G401.6 (cell line): ENCODE results near the gene PIP5K1B.

Experiments used
- FAIRE-seq: peaks from 2 replicates; lab custom pipeline; 2012; peaks lifted over from hg19 to GRCh38; lab: Jason Lieb, UNC

Gene PIP5K1B

DNA sequence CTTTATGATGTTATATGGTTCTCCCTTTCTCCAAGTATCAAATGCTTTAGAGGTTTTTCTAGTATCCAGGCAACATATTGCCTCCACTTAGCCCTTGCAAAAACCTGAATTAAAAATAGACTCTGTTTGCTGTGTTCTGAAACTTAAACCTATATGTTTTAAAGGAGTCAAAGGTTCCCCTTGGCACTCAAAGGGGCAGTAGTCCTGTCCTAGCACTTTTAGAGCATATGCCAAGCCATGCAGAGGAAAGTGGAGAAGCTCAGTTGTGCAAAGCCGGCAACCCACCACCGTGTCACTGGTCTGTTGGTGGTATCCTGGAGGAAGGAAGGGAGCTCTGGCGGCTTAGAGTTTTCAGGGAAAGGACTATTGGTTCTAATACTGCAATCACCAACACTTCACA lies 154.3 kb downstream of the PIP5K1B start:
- no peak for FAIRE-seq

DNA sequence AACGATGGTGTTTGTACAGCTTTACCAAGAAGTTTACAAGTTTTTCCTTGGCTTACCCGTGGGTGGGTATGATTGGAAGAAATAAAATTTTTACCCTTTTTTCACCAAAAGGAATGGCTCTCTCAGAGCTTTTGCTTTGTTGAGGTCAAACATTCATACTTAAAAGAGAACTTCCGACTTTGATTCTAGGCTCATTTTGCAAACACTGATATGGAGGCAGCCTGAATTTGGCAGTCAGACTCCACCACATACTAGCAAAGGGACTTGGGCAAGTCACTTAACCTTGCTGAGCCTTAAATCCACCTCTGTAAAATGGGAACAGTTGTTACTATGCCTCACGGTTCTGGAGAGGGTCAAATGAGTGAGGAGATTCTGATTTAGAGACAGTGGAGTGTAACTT lies 155.4 kb downstream of the PIP5K1B start:
- FAIRE-seq: no peak

GRCh38 chr9:68861436-68861835 lies 156.4 kb downstream of the PIP5K1B start:
- no peak for FAIRE-seq

DNA sequence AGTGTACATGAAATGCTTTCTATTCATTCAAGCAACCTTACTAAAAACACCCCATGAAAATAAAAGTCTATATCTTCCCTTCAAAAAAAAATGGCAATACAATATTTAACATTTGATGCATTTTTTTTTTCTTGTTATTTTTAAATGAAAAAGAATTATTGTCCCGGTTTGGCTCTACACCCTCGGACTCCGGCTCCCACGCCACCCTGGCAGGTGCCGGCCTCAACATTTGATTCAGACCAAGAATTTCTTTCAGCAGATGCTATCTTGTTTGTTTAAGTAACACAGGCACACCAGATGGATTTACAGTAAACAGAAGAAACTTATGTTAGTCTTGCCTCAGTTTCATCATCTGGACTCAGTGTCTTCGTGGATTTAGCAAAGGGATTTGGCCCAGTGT lies 162.0 kb downstream of the PIP5K1B start:
- FAIRE-seq: no peak

- FAIRE-seq: no peak
These were observed 164.0 kb downstream of the PIP5K1B start for GRCh38 chr9:68869022-68869421.

DNA sequence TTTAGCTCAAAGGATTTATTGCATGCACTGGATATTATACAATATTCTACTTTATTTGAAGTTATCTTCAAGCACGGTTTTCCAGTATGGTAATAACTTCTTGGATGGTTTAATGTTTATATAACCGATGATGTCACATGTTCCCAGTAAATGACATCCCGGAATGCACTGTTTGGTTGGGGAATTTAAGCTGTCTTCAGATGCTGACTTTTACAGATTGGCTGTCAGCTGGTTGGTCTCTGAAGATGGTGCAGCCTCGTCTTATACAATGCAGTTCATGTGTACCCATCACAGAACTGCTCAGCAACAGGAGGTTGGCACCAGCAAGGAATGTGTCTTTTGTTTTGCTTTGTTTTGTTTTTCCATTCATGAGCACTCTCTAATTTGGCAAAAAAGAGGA lies 165.0 kb downstream of the PIP5K1B start:
- FAIRE-seq: no peak

DNA sequence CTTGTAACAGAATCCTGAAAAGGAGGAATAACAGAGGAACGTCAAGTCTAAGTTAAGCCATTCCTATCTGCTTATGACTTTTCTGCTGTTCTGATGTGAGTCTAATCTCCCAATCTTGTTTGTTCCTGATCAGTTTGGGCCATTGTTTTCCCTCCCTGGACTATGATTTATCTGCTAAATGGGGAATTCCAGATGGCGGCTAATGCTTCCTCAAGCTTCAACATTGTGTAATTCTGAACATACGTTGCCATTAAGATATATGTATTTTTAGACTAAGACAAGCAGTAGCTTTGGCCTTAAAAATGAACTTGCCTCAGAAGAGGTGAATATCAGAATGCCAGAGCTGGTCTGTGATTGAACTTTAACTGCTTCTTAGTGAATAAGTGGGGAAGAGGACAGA lies 166.2 kb downstream of the PIP5K1B start:
- no peak for FAIRE-seq

DNA sequence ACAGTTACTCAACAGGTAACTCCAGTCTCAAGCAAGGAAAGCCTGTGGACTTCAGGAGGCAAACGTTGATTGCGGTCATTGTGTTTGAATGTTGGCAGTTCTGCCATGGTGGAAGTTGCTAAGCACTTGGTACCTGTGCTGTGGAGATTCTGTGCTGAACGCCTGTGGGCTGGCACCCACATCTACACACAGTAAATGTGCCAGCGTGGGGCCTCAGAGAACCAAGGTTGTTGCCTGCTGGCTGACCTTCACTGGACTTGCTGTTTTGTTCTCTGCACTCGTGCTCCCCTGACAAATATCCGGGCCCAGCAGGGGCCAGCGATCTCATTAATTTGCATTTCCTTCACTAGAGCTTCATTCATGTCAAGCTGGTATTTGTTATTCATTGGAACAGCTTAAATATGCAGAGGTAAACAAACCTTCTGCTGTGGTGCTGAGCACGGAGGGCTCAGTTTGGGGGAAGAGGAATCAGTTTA lies 167.0 kb downstream of the PIP5K1B start:
- no peak for FAIRE-seq

- FAIRE-seq: no peak
These were observed 168.1 kb downstream of the PIP5K1B start for GRCh38 chr9:68873179-68873578.

- no peak for FAIRE-seq
These were observed 171.2 kb downstream of the PIP5K1B start for GRCh38 chr9:68876273-68876672.

DNA sequence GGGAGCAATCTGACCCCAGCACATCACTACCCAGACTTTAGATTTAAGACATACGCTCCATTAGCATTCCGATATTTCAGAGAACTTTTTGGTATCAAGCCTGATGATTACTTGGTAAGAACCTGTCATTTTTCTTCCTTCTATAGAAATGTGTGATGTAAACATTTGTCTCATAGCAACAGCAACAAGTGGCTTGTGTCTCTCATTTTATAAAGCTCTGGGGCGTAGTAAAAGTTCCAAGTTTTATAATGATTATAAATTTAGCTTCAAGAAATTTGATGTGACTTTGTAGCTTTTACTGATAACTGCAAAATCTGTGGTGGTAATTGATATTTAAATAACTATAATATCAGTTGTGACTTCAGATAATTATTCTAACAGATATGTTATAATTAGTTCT lies 171.6 kb downstream of the PIP5K1B start:
- FAIRE-seq: no peak

DNA sequence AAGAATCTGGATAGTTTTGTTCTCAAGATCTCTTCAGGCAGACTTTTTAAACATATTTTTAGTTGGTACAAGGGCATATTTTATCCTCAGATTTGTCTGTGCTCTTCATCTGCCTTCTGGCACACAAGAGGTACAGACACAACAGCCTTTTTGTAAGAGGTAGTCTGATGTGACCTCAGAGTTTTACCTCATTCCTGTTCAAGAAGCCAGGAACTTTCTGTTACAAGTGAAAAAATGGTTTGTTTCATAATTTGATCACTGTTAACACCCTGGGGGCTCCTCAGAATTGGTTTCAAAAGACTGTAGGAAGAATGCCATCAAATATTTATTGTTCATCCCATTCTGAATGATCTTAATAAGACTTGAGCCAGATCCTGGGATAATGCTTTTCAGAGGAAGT lies 172.2 kb downstream of the PIP5K1B start:
- FAIRE-seq: no peak

DNA sequence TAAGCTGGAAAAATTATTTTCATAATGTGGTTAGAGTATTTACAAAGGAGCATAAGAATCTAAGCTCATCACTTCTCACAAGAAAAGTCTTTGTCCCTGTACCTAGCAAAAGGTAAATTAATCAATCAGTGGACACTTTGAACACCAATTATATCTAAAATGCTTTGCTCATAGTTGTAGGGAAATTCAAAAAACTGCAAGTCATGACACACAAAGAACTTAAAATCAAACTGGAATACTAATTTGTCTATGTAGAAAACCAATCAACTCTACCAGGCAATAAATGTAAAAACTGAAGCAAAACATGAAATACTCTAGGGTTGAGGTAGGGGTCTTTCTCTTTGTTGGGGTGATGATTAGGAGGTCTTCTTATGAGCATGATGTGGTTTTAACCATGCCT lies 173.4 kb downstream of the PIP5K1B start:
- FAIRE-seq: no peak

- no peak for FAIRE-seq
These were observed 178.2 kb downstream of the PIP5K1B start for GRCh38 chr9:68883224-68883623.

DNA sequence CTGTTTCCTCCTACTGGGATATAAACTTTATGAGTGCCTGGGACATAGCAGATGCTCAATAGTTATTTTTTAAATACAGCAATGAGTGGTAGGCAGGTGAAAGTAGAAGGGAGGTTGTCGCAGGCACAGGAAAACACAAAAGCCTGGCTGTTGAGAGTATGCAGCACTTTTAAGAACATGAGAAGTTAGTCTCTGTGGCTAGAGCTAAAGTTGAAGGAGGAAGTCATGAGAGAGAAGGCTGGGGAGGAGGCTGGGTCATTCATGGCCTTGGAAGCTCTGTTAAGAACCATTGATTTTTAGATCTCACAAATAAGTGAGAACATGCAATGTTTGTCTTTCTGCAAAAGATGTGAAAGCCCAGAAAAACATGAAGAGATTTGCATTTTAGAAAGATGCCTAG lies 182.2 kb downstream of the PIP5K1B start:
- no peak for FAIRE-seq

DNA sequence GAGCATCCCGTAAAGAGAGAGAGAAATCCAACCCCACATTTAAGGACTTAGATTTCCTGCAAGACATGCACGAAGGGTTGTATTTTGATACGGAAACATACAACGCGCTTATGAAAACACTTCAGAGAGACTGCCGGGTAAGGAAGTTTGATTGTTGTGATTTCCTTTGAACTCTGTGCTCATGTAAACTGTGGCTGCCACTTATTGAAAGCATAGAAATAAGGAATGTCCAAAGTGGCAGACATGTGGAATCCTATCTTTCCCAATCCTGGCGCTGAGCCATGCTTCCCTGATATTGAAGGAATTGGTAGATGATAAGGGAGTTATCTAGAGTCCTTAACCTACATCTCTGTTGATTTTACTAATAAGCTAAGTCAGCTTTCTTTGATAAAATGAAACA lies 189.5 kb downstream of the PIP5K1B start:
- FAIRE-seq: no peak

GRCh38 chr9:68895741-68896478 lies 190.9 kb downstream of the PIP5K1B start:
- no peak for FAIRE-seq

DNA sequence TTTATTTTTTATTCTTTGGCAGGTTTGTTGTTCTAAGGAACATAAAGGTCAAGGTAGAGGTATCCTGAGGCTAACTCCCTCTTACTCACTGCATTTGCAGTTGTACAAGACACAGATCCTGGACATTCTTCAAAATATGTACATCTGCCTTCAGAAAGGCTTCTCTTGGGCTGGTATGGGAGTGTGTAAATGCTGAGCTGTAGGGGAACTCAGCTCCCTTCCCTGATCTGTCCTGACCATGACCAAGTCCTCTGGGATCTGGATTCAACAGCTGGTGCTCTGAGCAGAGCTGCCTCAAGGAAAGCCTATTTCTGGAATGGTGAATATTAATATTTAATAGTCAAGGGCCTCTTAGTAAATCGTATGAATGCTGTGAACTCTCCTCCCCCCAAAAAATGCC lies 191.4 kb downstream of the PIP5K1B start:
- FAIRE-seq: no peak

GRCh38 chr9:68897577-68898145 lies 192.6 kb downstream of the PIP5K1B start:
- no peak for FAIRE-seq

GRCh38 chr9:68898781-68899439 lies 193.9 kb downstream of the PIP5K1B start:
- no peak for FAIRE-seq

- FAIRE-seq: no peak
These were observed 199.4 kb downstream of the PIP5K1B start for GRCh38 chr9:68904454-68904853.

GRCh38 chr9:68905129-68905528 lies 200.1 kb downstream of the PIP5K1B start:
- FAIRE-seq: no peak

DNA sequence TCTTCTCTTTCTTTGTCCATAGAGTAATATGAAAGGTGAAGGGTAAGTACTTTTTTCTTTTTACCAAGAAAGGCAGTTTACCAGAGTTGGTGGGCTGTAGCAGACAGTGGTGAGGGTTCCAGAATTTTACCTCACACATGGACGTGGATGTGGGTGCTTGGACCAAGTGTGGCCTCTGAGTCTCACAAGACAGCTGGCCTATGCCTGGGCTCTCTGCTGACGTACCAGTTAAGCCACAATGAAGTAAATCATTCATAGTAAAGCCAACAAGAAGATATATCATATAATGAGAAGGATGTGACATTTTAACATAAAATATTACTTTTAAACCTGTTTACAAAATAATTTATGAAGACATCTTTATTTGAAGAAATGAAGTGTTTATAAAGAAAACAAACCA lies 202.9 kb downstream of the PIP5K1B start:
- no peak for FAIRE-seq

DNA sequence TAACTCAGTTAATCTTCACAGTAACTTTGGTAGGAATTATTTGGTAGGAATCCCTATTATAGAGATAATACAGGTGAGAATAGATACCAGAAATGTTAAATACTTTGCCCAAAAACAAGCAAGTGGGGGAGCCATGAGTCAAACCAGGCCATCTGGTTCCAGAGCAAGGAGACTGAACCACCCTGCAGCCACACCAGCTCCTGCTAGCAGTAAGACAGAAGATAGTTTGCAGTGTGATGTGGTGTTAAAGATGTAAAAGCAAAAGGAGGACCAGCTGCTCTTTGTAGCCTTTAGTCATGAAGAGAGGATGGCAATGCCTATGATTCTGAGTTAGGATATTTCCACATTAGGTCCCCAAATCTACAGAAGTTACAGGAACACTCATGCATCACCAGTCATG lies 207.5 kb downstream of the PIP5K1B start:
- FAIRE-seq: no peak
